Tibial nerve (tissue), 4 donors: ENCODE measurements around the gene RNPEPL1. TPM values are rescaled to one million over a fixed set of nuclear protein-coding genes. Genes with fewer than 3 reads are reported as not detected.
"Not testable (repeated sequence)": the region's sequence is repeated elsewhere in the genome, so short reads cannot be mapped to it uniquely, and the experiment has no call there.

Experiments used
- DNase-seq, 2 donors: peaks; one replicate each; pipeline ENCODE4 v3.0.0-alpha.2; 2019; ENCODE audit warnings: low spot score in 2 of 2
- H3K27ac ChIP-seq, 4 donors: fragments of 200-600 bp; sonication (generic) in 3 of 4; one replicate each; pipeline ENCODE4 v1.5.1; 2017 to 2019; ENCODE audit warnings: mild to moderate bottlenecking in 1 of 4
- H3K27me3 ChIP-seq, 2 donors: fragments of 200-600 bp; sonication (generic) in 1 of 2; one replicate each; pipeline versions ENCODE4 v1.5.1 to v1.6.0; 2017 to 2019
- H3K36me3 ChIP-seq, 3 donors: fragments of 200-600 bp; sonication (generic); one replicate each; pipeline ENCODE4 v1.5.1; 2018 to 2019
- H3K4me1 ChIP-seq, 4 donors: fragments of 200-600 bp; sonication (generic) in 3 of 4; one replicate each; pipeline ENCODE4 v1.5.1; 2017 to 2019
- H3K4me3 ChIP-seq, 4 donors: fragments of 200-600 bp; sonication (generic) in 3 of 4; one replicate each; pipeline ENCODE4 v1.5.1; 2017 to 2019; ENCODE audit warnings: mild to moderate bottlenecking in 1 of 4, moderate library complexity in 1 of 4
- H3K9me3 ChIP-seq, 4 donors: fragments of 200-600 bp; sonication (generic) in 3 of 4; one replicate each; pipeline ENCODE4 v1.5.1; 2017 to 2019
- EP300 ChIP-seq, 2 donors: sonication (generic); formaldehyde crosslinking; IDR thresholded peaks; one replicate each; pipeline ENCODE4 v1.6.1; 2017; ENCODE audit warnings: antibody characterized with exemption in 2 of 2, mild to moderate bottlenecking in 1 of 2
- POLR2A ChIP-seq, 2 donors: fragments of 450-650 bp; IDR thresholded peaks; one replicate each; pipeline ENCODE4 v1.6.1; 2017; ENCODE audit warnings: antibody characterized with exemption in 2 of 2, mild to moderate bottlenecking in 2 of 2, moderate library complexity in 2 of 2
- WGBS, 2 donors: methylation state at CpG; one replicate each; pipeline ENCODE4 v1.1.5; 2018; 5-methylcytosine and 5-hydroxymethylcytosine counted together
- total RNA-seq, 4 donors: library from RNA; depleted of rRNA; stranded (reverse); fragments of >200 nt; gene quantifications; one replicate each; pipeline ENCODE4 v1.1.0, GENCODE V29; 2016
- TF ChIP-seq, protein P1 (sequence below), 5 experiments: fragments of 200-600 bp in 3 of 5; fragments of 450-650 bp in 2 of 5; sonication (generic) in 3 of 5; IDR thresholded peaks; one replicate each; pipeline ENCODE4 v1.5.1; 2016 to 2019; ENCODE audit warnings: antibody characterized with exemption in 5 of 5, mild to moderate bottlenecking in 3 of 5, moderate library complexity in 2 of 5

The RNPEPL1 gene
- total RNA-seq, 4 donors from 2014 or later, result 55.3 to 90.6 (median 64.0) TPM

DNA sequence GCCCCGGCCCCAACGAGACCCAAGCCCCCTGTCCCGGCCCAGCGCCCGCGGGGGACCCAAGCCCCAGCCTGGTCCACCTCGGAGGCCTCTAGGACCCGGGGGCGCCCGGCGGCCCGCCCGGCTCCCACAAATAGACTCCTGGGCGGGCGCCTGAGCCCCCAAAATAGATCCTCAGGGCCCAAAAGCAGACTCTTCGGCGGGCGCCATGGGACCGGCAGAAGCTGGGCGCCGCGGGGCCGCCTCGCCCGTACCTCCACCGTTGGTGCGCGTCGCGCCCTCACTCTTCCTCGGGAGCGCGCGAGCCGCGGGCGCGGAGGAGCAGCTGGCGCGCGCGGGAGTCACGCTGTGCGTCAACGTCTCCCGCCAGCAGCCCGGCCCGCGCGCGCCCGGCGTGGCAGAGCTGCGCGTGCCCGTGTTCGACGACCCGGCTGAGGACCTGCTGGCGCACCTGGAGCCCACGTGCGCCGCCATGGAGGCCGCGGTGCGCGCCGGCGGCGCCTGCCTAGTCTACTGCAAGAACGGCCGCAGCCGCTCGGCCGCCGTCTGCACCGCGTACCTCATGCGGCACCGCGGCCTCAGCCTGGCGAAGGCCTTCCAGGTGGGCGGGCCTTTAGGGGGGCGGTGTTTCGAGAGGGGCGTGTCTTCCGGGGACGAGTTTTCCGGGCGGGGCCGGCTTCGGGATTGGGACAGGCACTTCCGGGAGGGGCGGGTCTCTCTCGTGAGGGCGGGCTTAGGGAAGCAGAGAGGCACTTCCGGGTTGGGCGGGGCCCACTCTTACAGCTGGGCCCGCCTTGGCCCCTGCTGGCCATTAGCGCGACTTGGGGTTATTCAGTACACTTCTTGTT is 7.6 kb upstream of the RNPEPL1 start:
- Histone ChIP-seq H3K36me3 (no peaks in the 10 kb centered on the region), H3K4me1 (peaks cover 0 to 80% (median 47%) of the 10 kb centered on the region in 4 donors), H3K27me3 (no peaks in the 10 kb centered on the region), H3K9me3 (no peaks in the 10 kb centered on the region), H3K27ac (peak overlapping the region; percentile 100), H3K4me3 (peak overlapping the region; percentile 83 to 100 (median 94))
- DNase-seq, result peak; percentile 100
- TF ChIP-seq, protein P1, sequence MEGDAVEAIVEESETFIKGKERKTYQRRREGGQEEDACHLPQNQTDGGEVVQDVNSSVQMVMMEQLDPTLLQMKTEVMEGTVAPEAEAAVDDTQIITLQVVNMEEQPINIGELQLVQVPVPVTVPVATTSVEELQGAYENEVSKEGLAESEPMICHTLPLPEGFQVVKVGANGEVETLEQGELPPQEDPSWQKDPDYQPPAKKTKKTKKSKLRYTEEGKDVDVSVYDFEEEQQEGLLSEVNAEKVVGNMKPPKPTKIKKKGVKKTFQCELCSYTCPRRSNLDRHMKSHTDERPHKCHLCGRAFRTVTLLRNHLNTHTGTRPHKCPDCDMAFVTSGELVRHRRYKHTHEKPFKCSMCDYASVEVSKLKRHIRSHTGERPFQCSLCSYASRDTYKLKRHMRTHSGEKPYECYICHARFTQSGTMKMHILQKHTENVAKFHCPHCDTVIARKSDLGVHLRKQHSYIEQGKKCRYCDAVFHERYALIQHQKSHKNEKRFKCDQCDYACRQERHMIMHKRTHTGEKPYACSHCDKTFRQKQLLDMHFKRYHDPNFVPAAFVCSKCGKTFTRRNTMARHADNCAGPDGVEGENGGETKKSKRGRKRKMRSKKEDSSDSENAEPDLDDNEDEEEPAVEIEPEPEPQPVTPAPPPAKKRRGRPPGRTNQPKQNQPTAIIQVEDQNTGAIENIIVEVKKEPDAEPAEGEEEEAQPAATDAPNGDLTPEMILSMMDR (IDR thresholded peaks at IDR 0.05), result peak in 2 of 5 experiments; percentile 28 to 35
- TF ChIP-seq POLR2A (IDR thresholded peaks at IDR 0.05) (peak; percentile 59 to 81), EP300 (IDR thresholded peaks at IDR 0.05) (peak; percentile 29 to 84)
- WGBS, 2 donors, result 1 to 3% methylated on average over 5 to 55 of the region's 101 CpGs

- Histone ChIP-seq H3K4me3 (peak overlapping the region; percentile 49 to 100 (median 87)), H3K27me3 (no peaks in the 10 kb centered on the region), H3K9me3 (no peaks in the 10 kb centered on the region), H3K4me1 (peaks cover 0 to 87% (median 53%) of the 10 kb centered on the region in 4 donors), H3K27ac (peak overlapping the region; percentile 9 to 100 (median 100)), H3K36me3 (no peaks in the 10 kb centered on the region)
- 44 to 48% methylated on average over 9 to 10 of the region's 14 CpGs for WGBS, 2 donors
- DNase-seq, result no peak
- TF ChIP-seq, protein P1 (IDR thresholded peaks at IDR 0.05), result peak in 3 of 5 experiments; percentile 3 to 64 (median 61)
- TF ChIP-seq EP300 (IDR thresholded peaks at IDR 0.05), result no peak
Observed at GRCh38 chr2:240561325-240561971, 6.8 kb upstream of the RNPEPL1 start.

GRCh38 chr2:240563231-240563630 is 5.1 kb upstream of the RNPEPL1 start:
- H3K27me3 ChIP-seq, H3K27ac ChIP-seq, DNase-seq, H3K4me3 ChIP-seq, H3K9me3 ChIP-seq, H3K36me3 ChIP-seq: not testable (repeated sequence)
- WGBS, 2 donors, result 92 to 96% methylated on average over 17 of the region's 17 CpGs
- H3K4me1 ChIP-seq, result peaks cover 5 to 83% (median 50%) of the 10 kb centered on the region in 4 donors

GRCh38 chr2:240563951-240564560 is 4.2 kb upstream of the RNPEPL1 start:
- no peaks in the 10 kb centered on the region for H3K27me3 ChIP-seq
- no peak for DNase-seq
- peaks cover 5 to 76% (median 45%) of the 10 kb centered on the region in 4 donors for H3K4me1 ChIP-seq
- 88 to 90% methylated on average over 12 of the region's 12 CpGs for WGBS, 2 donors
- peak overlapping the region in 1 of 4 donors; percentile 61 for H3K27ac ChIP-seq
- no peak overlapping the region for H3K4me3 ChIP-seq
- TF ChIP-seq EP300 (IDR thresholded peaks at IDR 0.05), result no peak
- TF ChIP-seq POLR2A (IDR thresholded peaks at IDR 0.05), result no peak
- no peaks in the 10 kb centered on the region for H3K9me3 ChIP-seq
- H3K36me3 ChIP-seq, result no peaks in the 10 kb centered on the region

DNA sequence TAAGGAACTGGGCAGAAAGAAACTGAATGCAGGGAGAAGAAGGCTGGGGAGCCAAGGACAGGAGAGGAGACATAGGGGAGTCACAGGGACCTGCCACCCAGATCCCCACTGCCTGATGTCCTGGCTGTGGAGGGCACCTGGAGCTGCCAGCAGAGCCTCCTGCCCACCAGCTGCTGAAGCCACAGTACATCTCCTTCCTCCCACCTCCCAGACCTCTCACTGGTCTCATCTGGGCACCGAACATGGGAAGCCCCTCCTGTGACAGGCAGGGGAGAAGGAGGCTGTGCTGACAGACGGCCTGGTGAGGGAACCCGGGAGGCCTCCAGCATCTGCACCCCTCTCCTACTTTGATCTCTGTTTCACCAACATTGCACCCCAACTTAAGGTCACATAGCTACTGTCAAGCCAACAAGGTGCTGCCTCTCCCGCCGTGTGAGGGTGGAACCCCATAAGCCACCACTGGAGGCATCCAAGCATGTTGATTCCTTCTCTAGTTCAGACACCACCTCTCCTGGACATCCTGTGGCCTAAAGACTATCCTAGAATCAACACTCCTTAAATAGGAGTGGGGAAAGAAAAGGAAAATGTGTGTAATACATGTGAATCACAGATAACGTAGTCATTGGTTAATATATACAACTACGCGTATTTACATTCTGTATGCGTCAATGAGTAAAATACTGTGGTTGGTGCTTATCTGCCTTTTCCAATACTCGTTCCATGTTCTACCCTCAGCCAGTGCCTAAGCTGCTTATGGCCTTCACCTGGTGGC is 3.5 kb upstream of the RNPEPL1 start:
- H3K9me3 ChIP-seq, result no peaks in the 10 kb centered on the region
- TF ChIP-seq EP300 (IDR thresholded peaks at IDR 0.05) (no peak), POLR2A (IDR thresholded peaks at IDR 0.05) (no peak)
- TF ChIP-seq, protein P1 (IDR thresholded peaks at IDR 0.05), result no peak
- no peak for DNase-seq
- H3K27me3 ChIP-seq, result no peaks in the 10 kb centered on the region
- 75 to 83% methylated on average over 10 of the region's 10 CpGs for WGBS, 2 donors
- peaks cover 5 to 76% (median 44%) of the 10 kb centered on the region in 4 donors for H3K4me1 ChIP-seq
- peak overlapping the region in 2 of 4 donors; percentile 28 to 93 for H3K4me3 ChIP-seq
- H3K27ac ChIP-seq, result peak overlapping the region in 3 of 4 donors; percentile 86 to 96 (median 95)
- no peaks in the 10 kb centered on the region for H3K36me3 ChIP-seq
